ENCODE results near the gene PPP1R12A.

DNA sequence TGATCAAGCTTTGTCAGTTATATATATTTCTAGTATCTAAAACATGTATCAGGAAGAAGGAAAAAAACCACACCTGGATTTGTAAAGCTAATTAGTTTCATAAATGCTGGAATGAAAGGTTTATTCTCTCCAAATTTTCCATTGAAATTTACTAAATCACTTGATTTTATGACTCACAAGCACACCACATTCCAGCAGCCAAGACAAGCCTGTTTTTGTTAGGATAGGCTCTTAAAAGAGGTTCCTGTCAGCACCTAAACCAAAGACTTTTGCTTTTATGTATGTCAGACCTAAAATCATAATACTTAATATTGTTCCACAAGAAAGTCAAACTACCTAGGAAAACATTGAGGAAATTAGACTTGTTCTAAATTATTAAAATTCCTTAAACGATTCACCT, 158.8 kb downstream of the PPP1R12A start:
- TF ChIP-seq EP300 (IDR thresholded peaks at IDR 0.05), result no peak
- TF ChIP-seq, protein P1, sequence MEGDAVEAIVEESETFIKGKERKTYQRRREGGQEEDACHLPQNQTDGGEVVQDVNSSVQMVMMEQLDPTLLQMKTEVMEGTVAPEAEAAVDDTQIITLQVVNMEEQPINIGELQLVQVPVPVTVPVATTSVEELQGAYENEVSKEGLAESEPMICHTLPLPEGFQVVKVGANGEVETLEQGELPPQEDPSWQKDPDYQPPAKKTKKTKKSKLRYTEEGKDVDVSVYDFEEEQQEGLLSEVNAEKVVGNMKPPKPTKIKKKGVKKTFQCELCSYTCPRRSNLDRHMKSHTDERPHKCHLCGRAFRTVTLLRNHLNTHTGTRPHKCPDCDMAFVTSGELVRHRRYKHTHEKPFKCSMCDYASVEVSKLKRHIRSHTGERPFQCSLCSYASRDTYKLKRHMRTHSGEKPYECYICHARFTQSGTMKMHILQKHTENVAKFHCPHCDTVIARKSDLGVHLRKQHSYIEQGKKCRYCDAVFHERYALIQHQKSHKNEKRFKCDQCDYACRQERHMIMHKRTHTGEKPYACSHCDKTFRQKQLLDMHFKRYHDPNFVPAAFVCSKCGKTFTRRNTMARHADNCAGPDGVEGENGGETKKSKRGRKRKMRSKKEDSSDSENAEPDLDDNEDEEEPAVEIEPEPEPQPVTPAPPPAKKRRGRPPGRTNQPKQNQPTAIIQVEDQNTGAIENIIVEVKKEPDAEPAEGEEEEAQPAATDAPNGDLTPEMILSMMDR (IDR thresholded peaks at IDR 0.05), result no peak
- TF ChIP-seq POLR2AphosphoS5 (IDR thresholded peaks at IDR 0.05), result no peak
